Measurements from ENCODE around the gene MVP. TPM values are rescaled to one million over a fixed set of nuclear protein-coding genes. Genes with fewer than 3 reads are reported as not detected.
A peak's percentile ranks its signal among the peaks of the same experiment; 100 is the strongest.
"Not testable (repeated sequence)": the region's sequence is repeated elsewhere in the genome, so short reads cannot be mapped to it uniquely, and the experiment has no call there.

Gene MVP
- 1 to 10 TPM; 3.0 to 8.0 TPM for total RNA-seq
- polyA plus RNA-seq (2013, experiment 1 of 2): 6.1 TPM
- polyA plus RNA-seq (2013, experiment 2 of 2): 4.1 TPM
- long read RNA-seq, experiment 1, partial matches to known transcripts: 1 of 2 reads
- long read RNA-seq, experiment 1, other reads (novel, unspliced or antisense): 1 of 2 reads
- long read RNA-seq, experiment 2, partial matches to known transcripts: 2 of 10 reads
- long read RNA-seq, experiment 2, other reads (novel, unspliced or antisense): 8 of 10 reads
- long read RNA-seq, experiment 3, partial matches to known transcripts: 0 of 6 reads
- long read RNA-seq, experiment 3, other reads (novel, unspliced or antisense): 2 of 6 reads
- long read RNA-seq, experiment 4, partial matches to known transcripts: 2 of 3 reads
- long read RNA-seq, experiment 4, other reads (novel, unspliced or antisense): 1 of 3 reads

GRCh38 chr16:29820271-29820701 is at the start of gene MVP:
TSS of gene MVP (plus strand) at chr16:29820462. CDS start at chr16:29830550, 10,088 bp downstream.
- Histone ChIP-seq H3K9me3 (ENCODE audit: control insufficient read depth, low read length) (no peaks in the 10 kb centered on the region), H3K27ac (ENCODE audit: low read depth, low read length) (no peak within 1 kb of the TSS), H3K36me3 (ENCODE audit: control insufficient read depth, insufficient read depth, low read length) (peaks cover 30% of the 10 kb centered on the region), H3K4me1 (ENCODE audit: control insufficient read depth, insufficient read depth, low read length) (no peaks in the 10 kb centered on the region), H3K27me3 (ENCODE audit: control insufficient read depth, insufficient read depth, low read length, poor library complexity, severe bottlenecking) (no peaks in the 10 kb centered on the region), H3K9ac (ENCODE audit: extremely low read depth, low read length, poor library complexity, severe bottlenecking) (no peak within 1 kb of the TSS), H3K4me3 (ENCODE audit: low read length) (no peak within 1 kb of the TSS)
- Mint-ChIP-seq H3K9me3 (no peaks in the 10 kb centered on the region), H3K36me3 (ENCODE audit: low read depth) (peaks cover 28% of the 10 kb centered on the region), H3K27ac (peak within 1 kb of the TSS; percentile 56), H3K4me1 (peaks cover 28% of the 10 kb centered on the region), H3K27me3 (ENCODE audit: insufficient read depth) (no peaks in the 10 kb centered on the region), H3K4me3 (no peak within 1 kb of the TSS)
- DNase-seq: no peak
- no peak for TF ChIP-seq CTCF (conservative IDR thresholded peaks at IDR 0.05)
- 70 to 71% methylated on average over 2 to 4 of the region's 4 CpGs for WGBS, 2 experiments (ENCODE audit: insufficient coverage in 1 of 2, insufficient read length in 1 of 2)

- H3K9me3 Mint-ChIP-seq; H3K27me3 Mint-ChIP-seq (ENCODE audit: insufficient read depth); H3K9ac ChIP-seq (ENCODE audit: extremely low read depth, low read length, poor library complexity, severe bottlenecking); H3K36me3 ChIP-seq (ENCODE audit: control insufficient read depth, insufficient read depth, low read length); H3K4me3 ChIP-seq (ENCODE audit: low read length); H3K27me3 ChIP-seq (ENCODE audit: control insufficient read depth, insufficient read depth, low read length, poor library complexity, severe bottlenecking); H3K4me1 Mint-ChIP-seq; H3K36me3 Mint-ChIP-seq (ENCODE audit: low read depth); H3K4me3 Mint-ChIP-seq; H3K4me1 ChIP-seq (ENCODE audit: control insufficient read depth, insufficient read depth, low read length); DNase-seq; H3K27ac Mint-ChIP-seq; H3K9me3 ChIP-seq (ENCODE audit: control insufficient read depth, low read length); H3K27ac ChIP-seq (ENCODE audit: low read depth, low read length): not testable (repeated sequence)
- WGBS, 2 experiments (ENCODE audit: insufficient coverage in 1 of 2, insufficient read length in 1 of 2): 88 to 95% methylated on average over 6 to 7 of the region's 7 CpGs
Measured at GRCh38 chr16:29772330-29772729, 47.9 kb upstream of the MVP start.

GRCh38 chr16:29774730-29775129 is 45.5 kb upstream of the MVP start:
- 88 to 100% methylated on average over 4 to 5 of the region's 5 CpGs for WGBS, 2 experiments (ENCODE audit: insufficient coverage in 1 of 2, insufficient read length in 1 of 2)
- H3K9me3 ChIP-seq (ENCODE audit: control insufficient read depth, low read length): no peaks in the 10 kb centered on the region
- DNase-seq: no peak
- no peaks in the 10 kb centered on the region for H3K4me1 Mint-ChIP-seq
- no peaks in the 10 kb centered on the region for H3K9me3 Mint-ChIP-seq
- H3K27me3 Mint-ChIP-seq (ENCODE audit: insufficient read depth): peaks cover 19% of the 10 kb centered on the region
- no peak overlapping the region for H3K27ac ChIP-seq (ENCODE audit: low read depth, low read length)
- H3K4me3 Mint-ChIP-seq: no peak overlapping the region
- H3K36me3 Mint-ChIP-seq (ENCODE audit: low read depth): no peaks in the 10 kb centered on the region
- no peak overlapping the region for H3K4me3 ChIP-seq (ENCODE audit: low read length)
- H3K27ac Mint-ChIP-seq: no peak overlapping the region
- no peaks in the 10 kb centered on the region for H3K36me3 ChIP-seq (ENCODE audit: control insufficient read depth, insufficient read depth, low read length)
- no peak for TF ChIP-seq CTCF (conservative IDR thresholded peaks at IDR 0.05)
- no peaks in the 10 kb centered on the region for H3K27me3 ChIP-seq (ENCODE audit: control insufficient read depth, insufficient read depth, low read length, poor library complexity, severe bottlenecking)
- no peaks in the 10 kb centered on the region for H3K4me1 ChIP-seq (ENCODE audit: control insufficient read depth, insufficient read depth, low read length)
- H3K9ac ChIP-seq (ENCODE audit: extremely low read depth, low read length, poor library complexity, severe bottlenecking): no peak overlapping the region

Data from endodermal cell (in vitro differentiated cells).